Activated naive CD8-positive, alpha-beta T cell (primary cell): ENCODE measurements around the gene BTBD17.

ENCODE experiments used
- H3K27ac Mint-ChIP-seq: one replicate; pipeline ENCODE4 v1.8.0; 2021; ENCODE audit warnings: mixed read lengths
- H3K27me3 Mint-ChIP-seq: one replicate; pipeline ENCODE4 v1.8.0; 2021; ENCODE audit warnings: mixed read lengths
- H3K36me3 Mint-ChIP-seq: one replicate; pipeline ENCODE4 v1.8.0; 2021; ENCODE audit warnings: mixed read lengths
- H3K4me1 Mint-ChIP-seq: one replicate; pipeline ENCODE4 v1.8.0; 2021; ENCODE audit warnings: low read depth, mixed read lengths
- H3K4me3 Mint-ChIP-seq: one replicate; pipeline ENCODE4 v1.8.0; 2021; ENCODE audit warnings: mild to moderate bottlenecking, mixed read lengths
- H3K9me3 Mint-ChIP-seq: one replicate; pipeline ENCODE4 v1.8.0; 2021; ENCODE audit warnings: low read depth, mixed read lengths

BTBD17 gene

GRCh38 chr17:74373838-74374606 lies 12.4 kb upstream of the BTBD17 start:
- peaks cover 2% of the 10 kb centered on the region for H3K27me3 Mint-ChIP-seq
- no peaks in the 10 kb centered on the region for H3K9me3 Mint-ChIP-seq
- H3K4me1 Mint-ChIP-seq: peaks cover 7% of the 10 kb centered on the region
- H3K4me3 Mint-ChIP-seq: no peak overlapping the region
- no peaks in the 10 kb centered on the region for H3K36me3 Mint-ChIP-seq
- no peak overlapping the region for H3K27ac Mint-ChIP-seq

- no peak overlapping the region for H3K27ac Mint-ChIP-seq
- H3K9me3 Mint-ChIP-seq: no peaks in the 10 kb centered on the region
Observed at GRCh38 chr17:74372426-74372825, 10.8 kb upstream of the BTBD17 start.

GRCh38 chr17:74371653-74372147 lies 10.0 kb upstream of the BTBD17 start:
- Mint-ChIP-seq H3K4me1 (peaks cover 12% of the 10 kb centered on the region), H3K27me3 (peaks cover 2% of the 10 kb centered on the region), H3K4me3 (no peak overlapping the region), H3K27ac (no peak overlapping the region), H3K9me3 (no peaks in the 10 kb centered on the region), H3K36me3 (no peaks in the 10 kb centered on the region)

More at GRCh38 chr17:74372426-74372825, 10.8 kb upstream of the BTBD17 start:
- Mint-ChIP-seq H3K36me3 (no peaks in the 10 kb centered on the region), H3K27me3 (peaks cover 2% of the 10 kb centered on the region), H3K4me1 (peaks cover 12% of the 10 kb centered on the region), H3K4me3 (no peak overlapping the region)

- Mint-ChIP-seq H3K4me3 (peak overlapping the region; percentile 57), H3K4me1 (peaks cover 12% of the 10 kb centered on the region), H3K36me3 (no peaks in the 10 kb centered on the region), H3K27ac (peak overlapping the region; percentile 28), H3K27me3 (peaks cover 2% of the 10 kb centered on the region), H3K9me3 (no peaks in the 10 kb centered on the region)
Observed at GRCh38 chr17:74369665-74370490, 8.2 kb upstream of the BTBD17 start.

- Mint-ChIP-seq H3K36me3 (no peaks in the 10 kb centered on the region), H3K27ac (peak overlapping the region; percentile 28), H3K9me3 (no peaks in the 10 kb centered on the region), H3K27me3 (peaks cover 2% of the 10 kb centered on the region), H3K4me3 (peak overlapping the region; percentile 57), H3K4me1 (peaks cover 12% of the 10 kb centered on the region)
Observed at GRCh38 chr17:74369221-74369620, 7.6 kb upstream of the BTBD17 start.

- no peaks in the 10 kb centered on the region for H3K36me3 Mint-ChIP-seq
- H3K4me3 Mint-ChIP-seq: peak overlapping the region; percentile 57
- no peak overlapping the region for H3K27ac Mint-ChIP-seq
- H3K9me3 Mint-ChIP-seq: no peaks in the 10 kb centered on the region
- H3K4me1 Mint-ChIP-seq: peaks cover 12% of the 10 kb centered on the region
- peaks cover 2% of the 10 kb centered on the region for H3K27me3 Mint-ChIP-seq
Observed at GRCh38 chr17:74368341-74369081, 6.8 kb upstream of the BTBD17 start.

GRCh38 chr17:74367206-74367605 lies 5.5 kb upstream of the BTBD17 start, which contains the start of gene GPR142:
Gene GPR142 (plus strand): TSS chr17:74367506. CDS start chr17:74369541, 2,035 bp downstream.
- Mint-ChIP-seq H3K36me3 (no peaks in the 10 kb centered on the region), H3K9me3 (no peaks in the 10 kb centered on the region), H3K27ac (no peak within 1 kb of the TSS), H3K4me3 (no peak within 1 kb of the TSS), H3K27me3 (peaks cover 4% of the 10 kb centered on the region), H3K4me1 (peaks cover 12% of the 10 kb centered on the region)

GRCh38 chr17:74362810-74363498 lies 1.3 kb upstream of the BTBD17 start:
- H3K4me1 Mint-ChIP-seq: peaks cover 3% of the 10 kb centered on the region
- H3K36me3 Mint-ChIP-seq: no peaks in the 10 kb centered on the region
- peaks cover 17% of the 10 kb centered on the region for H3K27me3 Mint-ChIP-seq
- no peak overlapping the region for H3K4me3 Mint-ChIP-seq
- no peaks in the 10 kb centered on the region for H3K9me3 Mint-ChIP-seq
- no peak overlapping the region for H3K27ac Mint-ChIP-seq

- peaks cover 19% of the 10 kb centered on the region for H3K27me3 Mint-ChIP-seq
- H3K9me3 Mint-ChIP-seq: no peaks in the 10 kb centered on the region
- no peak overlapping the region for H3K4me3 Mint-ChIP-seq
- no peak overlapping the region for H3K27ac Mint-ChIP-seq
- peaks cover 5% of the 10 kb centered on the region for H3K4me1 Mint-ChIP-seq
- H3K36me3 Mint-ChIP-seq: no peaks in the 10 kb centered on the region
Observed at GRCh38 chr17:74362069-74362405, 369 bp upstream of the BTBD17 start.

GRCh38 chr17:74360899-74361229 lies 804 bp downstream of the BTBD17 start:
- no peaks in the 10 kb centered on the region for H3K36me3 Mint-ChIP-seq
- no peak overlapping the region for H3K4me3 Mint-ChIP-seq
- H3K9me3 Mint-ChIP-seq: no peaks in the 10 kb centered on the region
- peaks cover 20% of the 10 kb centered on the region for H3K27me3 Mint-ChIP-seq
- H3K4me1 Mint-ChIP-seq: peaks cover 5% of the 10 kb centered on the region
- no peak overlapping the region for H3K27ac Mint-ChIP-seq

GRCh38 chr17:74359916-74360315 lies 1.8 kb downstream of the BTBD17 start:
- Mint-ChIP-seq H3K4me1 (peaks cover 5% of the 10 kb centered on the region), H3K4me3 (no peak overlapping the region), H3K9me3 (no peaks in the 10 kb centered on the region), H3K36me3 (no peaks in the 10 kb centered on the region), H3K27me3 (peaks cover 23% of the 10 kb centered on the region), H3K27ac (no peak overlapping the region)

GRCh38 chr17:74358697-74359096 lies 3.0 kb downstream of the BTBD17 start:
- no peaks in the 10 kb centered on the region for H3K9me3 Mint-ChIP-seq
- H3K27me3 Mint-ChIP-seq: peaks cover 29% of the 10 kb centered on the region
- H3K4me3 Mint-ChIP-seq: peak overlapping the region; percentile 17
- no peaks in the 10 kb centered on the region for H3K36me3 Mint-ChIP-seq
- no peak overlapping the region for H3K27ac Mint-ChIP-seq
- peaks cover 7% of the 10 kb centered on the region for H3K4me1 Mint-ChIP-seq

- Mint-ChIP-seq H3K36me3 (no peaks in the 10 kb centered on the region), H3K4me3 (no peak overlapping the region), H3K9me3 (no peaks in the 10 kb centered on the region), H3K27me3 (peaks cover 31% of the 10 kb centered on the region), H3K4me1 (peaks cover 11% of the 10 kb centered on the region), H3K27ac (no peak overlapping the region)
Observed at GRCh38 chr17:74357466-74357809, 4.2 kb downstream of the BTBD17 start.

- Mint-ChIP-seq H3K36me3 (no peaks in the 10 kb centered on the region), H3K4me3 (no peak overlapping the region), H3K4me1 (peaks cover 11% of the 10 kb centered on the region), H3K27me3 (peaks cover 31% of the 10 kb centered on the region), H3K27ac (no peak overlapping the region), H3K9me3 (no peaks in the 10 kb centered on the region)
Observed at GRCh38 chr17:74356646-74357465, 4.8 kb downstream of the BTBD17 start.
